ENCODE results near the gene LPP. TPM values are rescaled to one million over a fixed set of nuclear protein-coding genes. Genes with fewer than 3 reads are reported as not detected.

The LPP gene
- total and polyA plus RNA-seq, 2 of the 13 experiments (the other 11 are each of a cell fraction or from before 2014, with no cell fraction given) = 19.2 to 29.9 TPM

DNA sequence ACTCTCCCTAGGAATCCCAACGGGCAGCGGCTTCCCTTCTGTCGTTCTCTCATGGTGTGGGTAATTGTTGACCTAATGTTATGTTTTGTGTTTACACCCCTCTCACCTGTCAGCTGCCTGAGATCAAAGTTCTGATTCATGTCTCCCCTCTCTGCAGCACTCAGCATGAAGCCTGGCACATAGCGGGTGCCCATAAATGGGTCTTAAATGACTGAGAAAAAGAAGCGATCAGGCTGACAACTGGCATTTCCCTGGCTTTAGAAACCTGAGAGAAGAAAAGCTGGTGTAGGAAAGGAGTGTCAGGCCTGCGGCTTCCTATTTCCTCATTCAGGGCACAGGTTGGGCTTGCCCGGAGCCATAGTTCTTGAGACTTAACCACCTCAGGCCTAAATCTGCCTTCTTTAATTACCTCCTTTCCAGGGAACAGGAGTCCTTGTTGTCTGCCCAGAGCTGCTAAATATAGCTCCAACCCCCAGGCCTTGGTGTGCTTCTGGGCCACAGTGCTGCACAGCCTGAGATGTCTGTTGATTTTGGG lies 31.8 kb downstream of the LPP start (continued):
- TF ChIP-seq ZNF780A (CRISPR knock-in tag; IDR thresholded peaks at IDR 0.05) (no peak), ZNF224 (CRISPR knock-in tag; IDR thresholded peaks at IDR 0.05) (0 out of 2 replicates have a peak, but pooled peaks have one; percentile 38), FOXA1 (IDR thresholded peaks at IDR 0.05) (no peak), FOXA1 (CRISPR knock-in tag; IDR thresholded peaks at IDR 0.05) (peak; percentile 83), SAP130 (CRISPR knock-in tag; IDR thresholded peaks at IDR 0.05; ENCODE audit: low read depth) (peak; percentile 76), ZNF282 (IDR thresholded peaks at IDR 0.05; ENCODE audit: partially characterized antibody) (no peak), ZFP36 (IDR thresholded peaks at IDR 0.05; ENCODE audit: borderline replicate concordance, low read depth, low read length, partially characterized antibody) (no peak), TAF1 (CRISPR knock-in tag; IDR thresholded peaks at IDR 0.05) (no peak), ATF1 (CRISPR knock-in tag; IDR thresholded peaks at IDR 0.05) (no peak), DMAP1 (CRISPR knock-in tag; IDR thresholded peaks at IDR 0.05) (no peak), HMG20B (CRISPR knock-in tag; conservative IDR thresholded peaks at IDR 0.05) (no peak), ZNF17 (CRISPR knock-in tag; IDR thresholded peaks at IDR 0.05) (no peak), ARID2 (CRISPR knock-in tag; IDR thresholded peaks at IDR 0.05; ENCODE audit: borderline replicate concordance) (no peak), SKI (IDR thresholded peaks at IDR 0.05; ENCODE audit: partially characterized antibody) (no peak), THAP11 (CRISPR knock-in tag; IDR thresholded peaks at IDR 0.05) (0 out of 2 replicates have a peak, but pooled peaks have one; percentile 23)
- TF ChIP-seq, protein P1, sequence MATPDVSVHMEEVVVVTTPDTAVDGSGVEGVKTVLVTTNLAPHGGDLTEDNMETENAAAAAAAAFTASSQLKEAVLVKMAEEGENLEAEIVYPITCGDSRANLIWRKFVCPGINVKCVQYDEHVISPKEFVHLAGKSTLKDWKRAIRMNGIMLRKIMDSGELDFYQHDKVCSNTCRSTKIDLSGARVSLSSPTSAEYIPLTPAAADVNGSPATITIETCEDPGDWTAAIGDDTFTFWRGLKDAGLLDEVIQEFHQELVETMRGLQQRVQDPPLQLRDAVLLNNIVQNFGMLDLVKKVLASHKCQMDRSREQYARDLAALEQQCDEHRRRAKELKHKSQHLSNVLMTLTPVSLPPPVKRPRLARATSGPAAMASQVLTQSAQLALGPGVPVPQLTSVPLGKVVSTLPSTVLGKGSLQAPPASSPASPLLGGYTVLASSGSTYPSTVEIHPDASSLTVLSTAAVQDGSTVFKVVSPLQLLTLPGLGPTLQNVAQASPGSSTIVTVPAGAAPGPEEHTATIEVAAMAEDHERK (CRISPR knock-in tag; IDR thresholded peaks at IDR 0.05; ENCODE audit: low read depth) = no peak
- TF ChIP-seq, protein P2, sequence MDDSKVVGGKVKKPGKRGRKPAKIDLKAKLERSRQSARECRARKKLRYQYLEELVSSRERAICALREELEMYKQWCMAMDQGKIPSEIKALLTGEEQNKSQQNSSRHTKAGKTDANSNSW (CRISPR knock-in tag; IDR thresholded peaks at IDR 0.05; ENCODE audit: borderline replicate concordance) = no peak
- TF ChIP-seq, protein P3, sequence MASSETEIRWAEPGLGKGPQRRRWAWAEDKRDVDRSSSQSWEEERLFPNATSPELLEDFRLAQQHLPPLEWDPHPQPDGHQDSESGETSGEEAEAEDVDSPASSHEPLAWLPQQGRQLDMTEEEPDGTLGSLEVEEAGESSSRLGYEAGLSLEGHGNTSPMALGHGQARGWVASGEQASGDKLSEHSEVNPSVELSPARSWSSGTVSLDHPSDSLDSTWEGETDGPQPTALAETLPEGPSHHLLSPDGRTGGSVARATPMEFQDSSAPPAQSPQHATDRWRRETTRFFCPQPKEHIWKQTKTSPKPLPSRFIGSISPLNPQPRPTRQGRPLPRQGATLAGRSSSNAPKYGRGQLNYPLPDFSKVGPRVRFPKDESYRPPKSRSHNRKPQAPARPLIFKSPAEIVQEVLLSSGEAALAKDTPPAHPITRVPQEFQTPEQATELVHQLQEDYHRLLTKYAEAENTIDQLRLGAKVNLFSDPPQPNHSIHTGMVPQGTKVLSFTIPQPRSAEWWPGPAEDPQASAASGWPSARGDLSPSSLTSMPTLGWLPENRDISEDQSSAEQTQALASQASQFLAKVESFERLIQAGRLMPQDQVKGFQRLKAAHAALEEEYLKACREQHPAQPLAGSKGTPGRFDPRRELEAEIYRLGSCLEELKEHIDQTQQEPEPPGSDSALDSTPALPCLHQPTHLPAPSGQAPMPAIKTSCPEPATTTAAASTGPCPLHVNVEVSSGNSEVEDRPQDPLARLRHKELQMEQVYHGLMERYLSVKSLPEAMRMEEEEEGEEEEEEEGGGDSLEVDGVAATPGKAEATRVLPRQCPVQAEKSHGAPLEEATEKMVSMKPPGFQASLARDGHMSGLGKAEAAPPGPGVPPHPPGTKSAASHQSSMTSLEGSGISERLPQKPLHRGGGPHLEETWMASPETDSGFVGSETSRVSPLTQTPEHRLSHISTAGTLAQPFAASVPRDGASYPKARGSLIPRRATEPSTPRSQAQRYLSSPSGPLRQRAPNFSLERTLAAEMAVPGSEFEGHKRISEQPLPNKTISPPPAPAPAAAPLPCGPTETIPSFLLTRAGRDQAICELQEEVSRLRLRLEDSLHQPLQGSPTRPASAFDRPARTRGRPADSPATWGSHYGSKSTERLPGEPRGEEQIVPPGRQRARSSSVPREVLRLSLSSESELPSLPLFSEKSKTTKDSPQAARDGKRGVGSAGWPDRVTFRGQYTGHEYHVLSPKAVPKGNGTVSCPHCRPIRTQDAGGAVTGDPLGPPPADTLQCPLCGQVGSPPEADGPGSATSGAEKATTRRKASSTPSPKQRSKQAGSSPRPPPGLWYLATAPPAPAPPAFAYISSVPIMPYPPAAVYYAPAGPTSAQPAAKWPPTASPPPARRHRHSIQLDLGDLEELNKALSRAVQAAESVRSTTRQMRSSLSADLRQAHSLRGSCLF (CRISPR knock-in tag; IDR thresholded peaks at IDR 0.05; ENCODE audit: borderline replicate concordance) = no peak
- TF ChIP-seq, protein P4, sequence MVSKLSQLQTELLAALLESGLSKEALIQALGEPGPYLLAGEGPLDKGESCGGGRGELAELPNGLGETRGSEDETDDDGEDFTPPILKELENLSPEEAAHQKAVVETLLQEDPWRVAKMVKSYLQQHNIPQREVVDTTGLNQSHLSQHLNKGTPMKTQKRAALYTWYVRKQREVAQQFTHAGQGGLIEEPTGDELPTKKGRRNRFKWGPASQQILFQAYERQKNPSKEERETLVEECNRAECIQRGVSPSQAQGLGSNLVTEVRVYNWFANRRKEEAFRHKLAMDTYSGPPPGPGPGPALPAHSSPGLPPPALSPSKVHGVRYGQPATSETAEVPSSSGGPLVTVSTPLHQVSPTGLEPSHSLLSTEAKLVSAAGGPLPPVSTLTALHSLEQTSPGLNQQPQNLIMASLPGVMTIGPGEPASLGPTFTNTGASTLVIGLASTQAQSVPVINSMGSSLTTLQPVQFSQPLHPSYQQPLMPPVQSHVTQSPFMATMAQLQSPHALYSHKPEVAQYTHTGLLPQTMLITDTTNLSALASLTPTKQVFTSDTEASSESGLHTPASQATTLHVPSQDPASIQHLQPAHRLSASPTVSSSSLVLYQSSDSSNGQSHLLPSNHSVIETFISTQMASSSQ (IDR thresholded peaks at IDR 0.05; ENCODE audit: low read depth) = no peak
- TF ChIP-seq, protein P4 (CRISPR knock-in tag; IDR thresholded peaks at IDR 0.05; ENCODE audit: borderline replicate concordance) = no peak
